ENCODE measurements around the gene NSUN7.

DNA sequence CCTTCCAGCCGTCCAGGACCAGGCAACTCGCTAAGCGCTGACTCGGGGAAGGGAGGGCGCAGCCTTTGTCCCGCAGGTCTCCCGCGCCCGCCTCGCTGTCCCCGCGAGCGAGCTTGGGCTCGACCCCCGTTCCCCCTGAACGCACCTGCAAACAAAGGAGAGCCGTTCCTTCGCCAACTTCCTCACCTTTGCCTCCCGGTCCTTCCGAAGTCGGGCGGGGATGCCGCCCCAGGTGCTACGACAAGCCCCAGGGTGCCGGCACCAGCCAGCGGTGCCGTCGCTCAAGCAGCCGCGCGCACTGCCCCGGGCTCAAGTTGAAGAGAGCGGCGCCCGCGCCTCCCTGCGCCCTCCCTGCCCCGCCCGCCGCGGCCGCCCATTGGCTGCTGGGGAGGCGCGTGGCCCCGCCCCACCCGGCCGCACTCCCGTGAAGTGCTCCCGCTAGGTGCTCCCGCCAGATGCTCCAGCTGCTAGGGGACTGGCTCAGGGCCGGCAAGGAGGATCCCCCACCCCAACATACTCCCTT, 107.1 kb downstream of the NSUN7 start:
- TF ChIP-seq, protein P1, sequence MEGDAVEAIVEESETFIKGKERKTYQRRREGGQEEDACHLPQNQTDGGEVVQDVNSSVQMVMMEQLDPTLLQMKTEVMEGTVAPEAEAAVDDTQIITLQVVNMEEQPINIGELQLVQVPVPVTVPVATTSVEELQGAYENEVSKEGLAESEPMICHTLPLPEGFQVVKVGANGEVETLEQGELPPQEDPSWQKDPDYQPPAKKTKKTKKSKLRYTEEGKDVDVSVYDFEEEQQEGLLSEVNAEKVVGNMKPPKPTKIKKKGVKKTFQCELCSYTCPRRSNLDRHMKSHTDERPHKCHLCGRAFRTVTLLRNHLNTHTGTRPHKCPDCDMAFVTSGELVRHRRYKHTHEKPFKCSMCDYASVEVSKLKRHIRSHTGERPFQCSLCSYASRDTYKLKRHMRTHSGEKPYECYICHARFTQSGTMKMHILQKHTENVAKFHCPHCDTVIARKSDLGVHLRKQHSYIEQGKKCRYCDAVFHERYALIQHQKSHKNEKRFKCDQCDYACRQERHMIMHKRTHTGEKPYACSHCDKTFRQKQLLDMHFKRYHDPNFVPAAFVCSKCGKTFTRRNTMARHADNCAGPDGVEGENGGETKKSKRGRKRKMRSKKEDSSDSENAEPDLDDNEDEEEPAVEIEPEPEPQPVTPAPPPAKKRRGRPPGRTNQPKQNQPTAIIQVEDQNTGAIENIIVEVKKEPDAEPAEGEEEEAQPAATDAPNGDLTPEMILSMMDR (IDR thresholded peaks at IDR 0.05), result no peak
- TF ChIP-seq POLR2A (IDR thresholded peaks at IDR 0.05), result no peak

All from body of pancreas (tissue), 4 donors.